Measurements from ENCODE around the gene ATP13A3.
"Not testable (repeated sequence)": the region's sequence is repeated elsewhere in the genome, so short reads cannot be mapped to it uniquely, and the experiment has no call there.

Gene ATP13A3

GRCh38 chr3:194486540-194487288 is at the start of gene ATP13A3:
ATP13A3 (minus strand) TSS chr3:194487002; CDS start chr3:194462190, 24,812 bp downstream.
- DNase-seq (ENCODE audit: low read depth) = peak; percentile 85

- not testable (repeated sequence) for DNase-seq (ENCODE audit: low read depth)
Observed at GRCh38 chr3:194535199-194535598, 48.4 kb upstream of the ATP13A3 start.

- DNase-seq (ENCODE audit: low read depth) = no peak
Observed at GRCh38 chr3:194534243-194534642, 47.4 kb upstream of the ATP13A3 start.

GRCh38 chr3:194532591-194532990 is 45.8 kb upstream of the ATP13A3 start:
- no peak for DNase-seq (ENCODE audit: low read depth)

- DNase-seq (ENCODE audit: low read depth) = no peak
Observed at GRCh38 chr3:194527726-194528125, 40.9 kb upstream of the ATP13A3 start.

- no peak for DNase-seq (ENCODE audit: low read depth)
Observed at GRCh38 chr3:194526164-194526563, 39.4 kb upstream of the ATP13A3 start.

- no peak for DNase-seq (ENCODE audit: low read depth)
Observed at GRCh38 chr3:194522579-194523046, 35.8 kb upstream of the ATP13A3 start.

GRCh38 chr3:194521510-194522260 is 34.9 kb upstream of the ATP13A3 start:
- no peak for DNase-seq (ENCODE audit: low read depth)

- DNase-seq (ENCODE audit: low read depth) = peak; percentile 69
Observed at GRCh38 chr3:194520682-194521162, 33.9 kb upstream of the ATP13A3 start.

GRCh38 chr3:194520201-194520600 is 33.4 kb upstream of the ATP13A3 start:
- DNase-seq (ENCODE audit: low read depth) = not testable (repeated sequence)

GRCh38 chr3:194518652-194519051 is 31.9 kb upstream of the ATP13A3 start:
- DNase-seq (ENCODE audit: low read depth) = no peak

GRCh38 chr3:194517333-194517732 is 30.5 kb upstream of the ATP13A3 start:
- no peak for DNase-seq (ENCODE audit: low read depth)

GRCh38 chr3:194514626-194515025 is 27.8 kb upstream of the ATP13A3 start:
- no peak for DNase-seq (ENCODE audit: low read depth)

GRCh38 chr3:194512895-194513601 is 26.2 kb upstream of the ATP13A3 start:
- no peak for DNase-seq (ENCODE audit: low read depth)

- no peak for DNase-seq (ENCODE audit: low read depth)
Observed at GRCh38 chr3:194508491-194509453, 22.0 kb upstream of the ATP13A3 start.

- DNase-seq (ENCODE audit: low read depth) = no peak
Observed at GRCh38 chr3:194507571-194507970, 20.8 kb upstream of the ATP13A3 start.

- DNase-seq (ENCODE audit: low read depth) = no peak
Observed at GRCh38 chr3:194505791-194506415, 19.1 kb upstream of the ATP13A3 start.

- no peak for DNase-seq (ENCODE audit: low read depth)
Observed at GRCh38 chr3:194504861-194505260, 18.1 kb upstream of the ATP13A3 start.

GRCh38 chr3:194504146-194504545 is 17.3 kb upstream of the ATP13A3 start:
- no peak for DNase-seq (ENCODE audit: low read depth)

GRCh38 chr3:194503081-194503531 is 16.3 kb upstream of the ATP13A3 start:
- DNase-seq (ENCODE audit: low read depth) = no peak

- no peak for DNase-seq (ENCODE audit: low read depth)
Observed at GRCh38 chr3:194500198-194500597, 13.4 kb upstream of the ATP13A3 start.

All from activated T-cell treated with anti-CD3 and anti-CD28 coated beads for 24 hours (primary cell).